HEK293 (cell line): ENCODE results near the gene AP1S2.

Experiments
- CTCF ChIA-PET: fragments of 350-600 bp; formaldehyde crosslinking; extraction: SDS; loops from one replicate; lab custom pipeline; 2021; ENCODE audit warnings: antibody characterized with exemption; lab: Yijun Ruan, JAX
- POLR2A ChIA-PET: fragments of 300-600 bp; formaldehyde crosslinking; extraction: SDS; loops from one replicate; lab custom pipeline; 2020; ENCODE audit warnings: antibody characterized with exemption, inconsistent platforms; lab: Yijun Ruan, JAX
- H3K27ac ChIP-seq: fragments of 200-500 bp; sonication (Bioruptor generic); 2 replicates; pipeline ENCODE4 v1.5.1; 2014; ENCODE audit warnings: low read depth, low read length, control low read depth, inconsistent platforms; ENCODE audit errors: extremely low read depth
- H3K36me3 ChIP-seq, 2 experiments: fragments of 200-500 bp in 1 of 2; sonication (Bioruptor generic) in 1 of 2; 1 replicate in 1 of 2; 2 replicates in 1 of 2; pipeline ENCODE4 v1.5.1; 2014 to 2017; ENCODE audit warnings: inconsistent platforms in 2 of 2, low read length in 2 of 2; ENCODE audit not compliant: control insufficient read depth in 2 of 2, insufficient read depth in 1 of 2
- H3K4me1 ChIP-seq: fragments of 200-500 bp; sonication (Bioruptor generic); 2 replicates; pipeline ENCODE4 v1.5.1; 2014; ENCODE audit warnings: mild to moderate bottlenecking, low read length, inconsistent platforms; ENCODE audit not compliant: control insufficient read depth, insufficient read depth
- H3K4me3 ChIP-seq: 2 replicates; pipeline ENCODE4 v1.5.1; 2011; ENCODE audit warnings: low read depth, mild to moderate bottlenecking, control low read depth, low read length, moderate library complexity
- H3K9me3 ChIP-seq: fragments of 200-500 bp; sonication (Bioruptor generic); 2 replicates; pipeline ENCODE4 v1.5.1; 2014; ENCODE audit warnings: low read depth, low read length, inconsistent platforms; ENCODE audit not compliant: control insufficient read depth, insufficient read depth
- KLF10 ChIP-seq: fragments of 450-650 bp; IDR thresholded peaks from 2 replicates; pipeline ENCODE4 v1.5.1; 2018; ENCODE audit warnings: missing biosample characterization, mild to moderate bottlenecking, missing genetic modification characterization
- KLF17 ChIP-seq: fragments of 450-650 bp; formaldehyde crosslinking; IDR thresholded peaks from 2 replicates; pipeline ENCODE4 v1.5.1; 2016; ENCODE audit warnings: missing biosample characterization, missing genetic modification characterization
- KLF8 ChIP-seq: fragments of 450-650 bp; formaldehyde crosslinking; IDR thresholded peaks from 2 replicates; pipeline ENCODE4 v1.5.1; 2016; ENCODE audit warnings: missing biosample characterization, missing genetic modification characterization
- PBX3 ChIP-seq: sonication (generic); formaldehyde crosslinking; IDR thresholded peaks from 2 replicates; pipeline ENCODE4 v1.8.1; 2022; ENCODE audit warnings: mild to moderate bottlenecking, moderate library complexity, missing genetic modification reagents
- PRDM1 ChIP-seq: fragments of 450-650 bp; formaldehyde crosslinking; IDR thresholded peaks from 2 replicates; pipeline ENCODE4; 2016; ENCODE audit warnings: missing biosample characterization, missing genetic modification characterization
- SP3 ChIP-seq: fragments of 450-650 bp; formaldehyde crosslinking; IDR thresholded peaks from 2 replicates; pipeline ENCODE4 v1.5.1; 2016; ENCODE audit warnings: missing biosample characterization, missing genetic modification characterization
- TSHZ1 ChIP-seq: fragments of 450-650 bp; formaldehyde crosslinking; IDR thresholded peaks from 2 replicates; pipeline ENCODE4 v1.5.1; 2016; ENCODE audit warnings: missing biosample characterization, missing genetic modification characterization, borderline replicate concordance
- ZBTB1 ChIP-seq: fragments of 450-650 bp; formaldehyde crosslinking; IDR thresholded peaks from 2 replicates; pipeline ENCODE4 v1.5.1; 2016; ENCODE audit warnings: missing biosample characterization, missing genetic modification characterization
- ZBTB48 ChIP-seq: fragments of 450-650 bp; formaldehyde crosslinking; IDR thresholded peaks from 2 replicates; pipeline ENCODE4 v1.5.1; 2016; ENCODE audit warnings: missing biosample characterization, missing genetic modification characterization
- ZBTB7A ChIP-seq: fragments of 450-650 bp; formaldehyde crosslinking; IDR thresholded peaks from 2 replicates; pipeline ENCODE4 v1.5.1; 2016; ENCODE audit warnings: low read depth, missing biosample characterization, missing genetic modification characterization
- ZNF140 ChIP-seq: fragments of 450-650 bp; formaldehyde crosslinking; IDR thresholded peaks from 2 replicates; pipeline ENCODE4 v1.5.1; 2016; ENCODE audit warnings: missing biosample characterization, missing genetic modification characterization
- ZNF19 ChIP-seq: fragments of 450-650 bp; formaldehyde crosslinking; IDR thresholded peaks from 2 replicates; pipeline ENCODE4; 2016; ENCODE audit warnings: missing biosample characterization, missing genetic modification characterization, low read depth
- ZNF23 ChIP-seq: fragments of 450-650 bp; formaldehyde crosslinking; IDR thresholded peaks from 2 replicates; pipeline ENCODE4 v1.5.1; 2016; ENCODE audit warnings: missing biosample characterization, missing genetic modification characterization, borderline replicate concordance
- ZNF280C ChIP-seq: fragments of 450-650 bp; formaldehyde crosslinking; IDR thresholded peaks from 2 replicates; pipeline ENCODE4 v1.5.1; 2016; ENCODE audit warnings: missing biosample characterization, missing genetic modification characterization
- ZNF341 ChIP-seq: fragments of 450-650 bp; formaldehyde crosslinking; IDR thresholded peaks from 2 replicates; pipeline ENCODE4; 2016; ENCODE audit warnings: low read depth, missing biosample characterization, missing genetic modification characterization
- ZNF404 ChIP-seq: fragments of 450-650 bp; formaldehyde crosslinking; IDR thresholded peaks from 2 replicates; pipeline ENCODE4 v1.5.1; 2017; ENCODE audit warnings: missing biosample characterization, missing genetic modification characterization
- ZNF449 ChIP-seq: fragments of 450-650 bp; formaldehyde crosslinking; IDR thresholded peaks from 2 replicates; pipeline ENCODE4 v1.5.1; 2017; ENCODE audit warnings: missing biosample characterization, mild to moderate bottlenecking, missing genetic modification characterization, moderate library complexity
- ZNF777 ChIP-seq: fragments of 450-650 bp; formaldehyde crosslinking; IDR thresholded peaks from 2 replicates; pipeline ENCODE4 v1.5.1; 2017; ENCODE audit warnings: missing biosample characterization, missing genetic modification characterization, borderline replicate concordance
- ZNF785 ChIP-seq: fragments of 450-650 bp; formaldehyde crosslinking; IDR thresholded peaks from 2 replicates; pipeline ENCODE4 v1.5.1; 2016; ENCODE audit warnings: missing biosample characterization, missing genetic modification characterization
- ZSCAN16 ChIP-seq: fragments of 450-650 bp; formaldehyde crosslinking; IDR thresholded peaks from 2 replicates; pipeline ENCODE4 v1.5.1; 2016; ENCODE audit warnings: missing biosample characterization, missing genetic modification characterization
- TF ChIP-seq, protein P1 (sequence below): fragments of 450-650 bp; formaldehyde crosslinking; IDR thresholded peaks from 2 replicates; pipeline ENCODE4 v1.5.1; 2016; ENCODE audit warnings: missing biosample characterization, missing genetic modification characterization

AP1S2 gene

GRCh38 chrX:15789979-15790768 is 64.4 kb downstream of the AP1S2 start, which contains the start of gene ZRSR2 (continued):
- TF ChIP-seq ZBTB7A (no peak), ZNF341 (tag by site-specific recombination) (peak; percentile 70), ZNF404 (tag by site-specific recombination) (no peak), ZNF140 (tag by site-specific recombination) (no peak), KLF17 (tag by site-specific recombination) (0 out of 2 replicates have a peak, but pooled peaks have one; percentile 56), ZNF23 (tag by site-specific recombination) (no peak), ZNF449 (tag by site-specific recombination) (no peak)
- TF ChIP-seq, protein P1, sequence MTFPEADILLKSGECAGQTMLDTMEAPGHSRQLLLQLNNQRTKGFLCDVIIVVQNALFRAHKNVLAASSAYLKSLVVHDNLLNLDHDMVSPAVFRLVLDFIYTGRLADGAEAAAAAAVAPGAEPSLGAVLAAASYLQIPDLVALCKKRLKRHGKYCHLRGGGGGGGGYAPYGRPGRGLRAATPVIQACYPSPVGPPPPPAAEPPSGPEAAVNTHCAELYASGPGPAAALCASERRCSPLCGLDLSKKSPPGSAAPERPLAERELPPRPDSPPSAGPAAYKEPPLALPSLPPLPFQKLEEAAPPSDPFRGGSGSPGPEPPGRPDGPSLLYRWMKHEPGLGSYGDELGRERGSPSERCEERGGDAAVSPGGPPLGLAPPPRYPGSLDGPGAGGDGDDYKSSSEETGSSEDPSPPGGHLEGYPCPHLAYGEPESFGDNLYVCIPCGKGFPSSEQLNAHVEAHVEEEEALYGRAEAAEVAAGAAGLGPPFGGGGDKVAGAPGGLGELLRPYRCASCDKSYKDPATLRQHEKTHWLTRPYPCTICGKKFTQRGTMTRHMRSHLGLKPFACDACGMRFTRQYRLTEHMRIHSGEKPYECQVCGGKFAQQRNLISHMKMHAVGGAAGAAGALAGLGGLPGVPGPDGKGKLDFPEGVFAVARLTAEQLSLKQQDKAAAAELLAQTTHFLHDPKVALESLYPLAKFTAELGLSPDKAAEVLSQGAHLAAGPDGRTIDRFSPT (tag by site-specific recombination) = peak; percentile 81; the same call in 1 of the 2 replicates

DNA sequence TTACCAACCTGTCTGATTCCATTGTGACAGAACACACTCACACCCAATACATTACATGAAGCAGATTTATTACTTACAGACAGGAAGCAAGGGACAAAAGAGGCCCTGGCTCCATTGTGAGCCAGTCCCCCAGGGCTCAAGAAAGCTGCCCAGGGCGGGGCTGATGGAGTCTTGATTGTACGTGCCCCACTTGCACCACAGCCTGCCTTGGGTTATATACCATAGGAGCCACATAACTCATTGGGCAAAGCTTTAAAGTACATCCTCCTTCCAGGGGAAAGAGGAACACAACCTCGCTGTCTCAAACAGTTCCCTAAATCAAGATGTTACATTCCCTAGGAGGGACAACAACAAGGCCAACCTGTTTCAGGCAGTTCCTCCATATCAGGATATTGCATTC is 67.7 kb downstream of the AP1S2 start:
- H3K4me3 ChIP-seq = no peak overlapping the region
- CTCF ChIA-PET = no interaction called here
- POLR2A ChIA-PET = no interaction called here
- H3K27ac ChIP-seq = no peak overlapping the region
- no peaks in the 10 kb centered on the region for H3K9me3 ChIP-seq
- TF ChIP-seq ZSCAN16 (tag by site-specific recombination) (no peak), KLF8 (tag by site-specific recombination) (no peak), KLF10 (tag by site-specific recombination) (no peak), PRDM1 (no peak), ZNF785 (tag by site-specific recombination) (no peak), ZNF777 (no peak)
- H3K36me3 ChIP-seq = peaks cover 7 to 15% of the 10 kb centered on the region in 2 experiments; a peak in 2 of 3 replicates
- peaks cover 4% of the 10 kb centered on the region; the same call in 1 of the 2 replicates for H3K4me1 ChIP-seq

- ChIA-PET CTCF (no interaction called here), POLR2A (no interaction called here)
- H3K4me1 ChIP-seq = peaks cover 4% of the 10 kb centered on the region; the same call in 1 of the 2 replicates
- H3K36me3 ChIP-seq = peaks cover 11 to 19% of the 10 kb centered on the region in 2 experiments
- H3K4me3 ChIP-seq = no peak overlapping the region
- no peak overlapping the region for H3K27ac ChIP-seq
- H3K9me3 ChIP-seq = no peaks in the 10 kb centered on the region
- TF ChIP-seq SP3 = no peak
- no peak for TF ChIP-seq ZBTB48
- TF ChIP-seq TSHZ1 = no peak
- no peak for TF ChIP-seq ZNF19 (tag by site-specific recombination)
- no peak for TF ChIP-seq ZBTB1 (tag by site-specific recombination)
- TF ChIP-seq PBX3 (CRISPR knock-in tag) = no peak
- no peak for TF ChIP-seq ZNF280C (tag by site-specific recombination)
Measured at GRCh38 chrX:15785176-15785750, 69.3 kb downstream of the AP1S2 start.
